Adrenal gland (tissue), 19 donors: ENCODE measurements around the gene KDR. TPM values are rescaled to one million over a fixed set of nuclear protein-coding genes. Genes with fewer than 3 reads are reported as not detected.
A peak's percentile ranks its signal among the peaks of the same experiment; 100 is the strongest.

ENCODE experiments used
- DNase-seq, 7 donors: peaks; one replicate each; pipeline ENCODE4 v3.0.0-alpha.2; 2019 to 2020
- H3K27ac ChIP-seq, 5 donors: fragments of 200-600 bp; sonication (generic) in 4 of 5; 1 replicate in 3 of 5; 2 replicates in 2 of 5; pipeline versions ENCODE4 v1.5.1 to v1.8.0; 2016 to 2020; ENCODE audit warnings: mild to moderate bottlenecking in 1 of 5
- H3K27me3 ChIP-seq: fragments of 200-600 bp; 2 replicates; pipeline ENCODE4 v1.8.0; 2021
- H3K36me3 ChIP-seq, 2 donors: fragments of 200-600 bp; replicated peaks in 1 of 2; 1 replicate in 1 of 2; 2 replicates in 1 of 2; pipeline versions ENCODE4 v1.5.1 to v1.8.0; 2018 to 2022
- H3K4me1 ChIP-seq, 2 donors: fragments of 200-600 bp; replicated peaks in 1 of 2; 1 replicate in 1 of 2; 2 replicates in 1 of 2; pipeline versions ENCODE4 v1.5.1 to v1.8.0; 2018 to 2021
- H3K4me3 ChIP-seq, 4 donors: fragments of 200-600 bp; sonication (generic) in 3 of 4; one replicate each; pipeline ENCODE4 v1.5.1; 2016 to 2018
- H3K9me3 ChIP-seq, 3 donors: fragments of 200-600 bp; sonication (generic) in 1 of 3; replicated peaks in 1 of 3; 1 replicate in 2 of 3; 2 replicates in 1 of 3; pipeline versions ENCODE4 v1.5.1 to v1.8.0; 2016 to 2021
- POLR2A ChIP-seq, 2 donors: fragments of 450-650 bp; IDR thresholded peaks; one replicate each; pipeline ENCODE4 v1.6.1; 2017; ENCODE audit warnings: antibody characterized with exemption in 2 of 2, mild to moderate bottlenecking in 2 of 2, moderate library complexity in 1 of 2
- WGBS, 4 donors: extraction: QIAGEN DNeasy Blood & Tissue Kit in 2 of 4; methylation state at CpG; one replicate each; pipeline versions ENCODE4 v1.1.5 to v1.1.7; 2013 to 2017; 5-methylcytosine and 5-hydroxymethylcytosine counted together
- intact Hi-C, 2 donors: fragments of 100-400 bp; cut with DNase I; formaldehyde crosslinking; loops; one replicate each; pipeline versions ENCODE4 v1.14.1 to v1.15.0; 2022 to 2023
- long read RNA-seq, 10 donors: library from polyadenylated mRNA in 3 of 10; unstranded in 2 of 10; stranded (forward) in 1 of 10; transcript quantifications; one replicate each; pipeline ENCODE4 v2.0.0 and lab custom pipeline, GENCODE V29; 2021 to 2026
- polyA plus RNA-seq, 3 donors: library from polyadenylated mRNA; stranded (reverse); fragments of 200-250 nt in 2 of 3; fragments of 350-450 nt in 1 of 3; fragmentation: Illumina TruSeq in 1 of 3; extraction: RNeasy Lipid Tissue Mini Kit (QIAGEN cat#74804) in 1 of 3; gene quantifications; one replicate each; pipeline ENCODE4 v1.2.3, GENCODE V29; 2013 to 2014
- total RNA-seq, 9 donors: library from RNA; depleted of rRNA in 4 of 9; stranded (reverse); fragments of >200 nt in 4 of 9; fragments of 120-200 nt in 1 of 9; fragmentation: NEBNext Ultra II Directional in 1 of 9; extraction: Animal tissue kit (Norgen Biotek cat#: 25700) in 1 of 9; gene quantifications; one replicate each; pipeline versions ENCODE4 v1.1.0 to v1.2.4, GENCODE V29; 2013 to 2023
- TF ChIP-seq, protein P1 (sequence below), 6 experiments: fragments of 450-650 bp in 4 of 6; fragments of 200-600 bp in 2 of 6; sonication (generic) in 1 of 6; IDR thresholded peaks; 1 replicate in 5 of 6; 2 replicates in 1 of 6; pipeline versions ENCODE4 v1.5.1 to v1.8.0; 2016 to 2021; ENCODE audit warnings: antibody characterized with exemption in 6 of 6, mild to moderate bottlenecking in 2 of 6, moderate library complexity in 1 of 6
- donor health status: healthy with polysubstance abuse.
- donor health status: Bipolar disorder and iron deficiency.
- donor health status: DM: yes; HTN: yes; CAD: no.
- donor health status: DM: no; HTN: no; CAD: no.
- donor health status: DM: no; HTN: no; CAD: no.
- donor health status: DM: yes; HTN: yes; CAD: no.

KDR gene
- total RNA-seq = 10 to 100 TPM; 35.6 to 69.0 (median 40.1) TPM
- polyA plus RNA-seq = 10 to 100 TPM in 1 of 3 donors, 1 to 10 TPM in 2; 5.1 to 32.8 (median 8.8) TPM
- long read RNA-seq, donor 1, full-length matches to known transcripts = 2 of 2 reads
- long read RNA-seq, donor 1, partial matches to known transcripts = 0 of 2 reads
- long read RNA-seq, donor 1, other reads (novel, unspliced or antisense) = 0 of 2 reads
- long read RNA-seq, donor 2, full-length matches to known transcripts = 1 of 1 reads
- long read RNA-seq, donor 2, partial matches to known transcripts = 0 of 1 reads
- long read RNA-seq, donor 2, other reads (novel, unspliced or antisense) = 0 of 1 reads
- long read RNA-seq, donor 3, full-length matches to known transcripts = 2 of 2 reads
- long read RNA-seq, donor 3, partial matches to known transcripts = 0 of 2 reads
- long read RNA-seq, donor 3, other reads (novel, unspliced or antisense) = 0 of 2 reads
- long read RNA-seq, donor 4, full-length matches to known transcripts = 1 of 4 reads
- long read RNA-seq, donor 4, partial matches to known transcripts = 3 of 4 reads
- long read RNA-seq, donor 4, other reads (novel, unspliced or antisense) = 0 of 4 reads
- long read RNA-seq, donor 5, full-length matches to known transcripts = 11 of 18 reads
- long read RNA-seq, donor 5, partial matches to known transcripts = 7 of 18 reads
- long read RNA-seq, donor 5, other reads (novel, unspliced or antisense) = 0 of 18 reads
- long read RNA-seq, donor 6, partial matches to known transcripts = 7 of 8 reads
- long read RNA-seq, donor 6, other reads (novel, unspliced or antisense) = 1 of 8 reads
- long read RNA-seq, donor 7 = 0 reads
- long read RNA-seq, donor 8, full-length matches to known transcripts = 5 of 25 reads
- long read RNA-seq, donor 8, partial matches to known transcripts = 20 of 25 reads
- long read RNA-seq, donor 8, other reads (novel, unspliced or antisense) = 0 of 25 reads
- long read RNA-seq, donor 9, full-length matches to known transcripts = 5 of 5 reads
- long read RNA-seq, donor 9, partial matches to known transcripts = 0 of 5 reads
- long read RNA-seq, donor 9, other reads (novel, unspliced or antisense) = 0 of 5 reads
- long read RNA-seq, donor 10, partial matches to known transcripts = 27 of 28 reads
- long read RNA-seq, donor 10, other reads (novel, unspliced or antisense) = 0 of 28 reads

DNA sequence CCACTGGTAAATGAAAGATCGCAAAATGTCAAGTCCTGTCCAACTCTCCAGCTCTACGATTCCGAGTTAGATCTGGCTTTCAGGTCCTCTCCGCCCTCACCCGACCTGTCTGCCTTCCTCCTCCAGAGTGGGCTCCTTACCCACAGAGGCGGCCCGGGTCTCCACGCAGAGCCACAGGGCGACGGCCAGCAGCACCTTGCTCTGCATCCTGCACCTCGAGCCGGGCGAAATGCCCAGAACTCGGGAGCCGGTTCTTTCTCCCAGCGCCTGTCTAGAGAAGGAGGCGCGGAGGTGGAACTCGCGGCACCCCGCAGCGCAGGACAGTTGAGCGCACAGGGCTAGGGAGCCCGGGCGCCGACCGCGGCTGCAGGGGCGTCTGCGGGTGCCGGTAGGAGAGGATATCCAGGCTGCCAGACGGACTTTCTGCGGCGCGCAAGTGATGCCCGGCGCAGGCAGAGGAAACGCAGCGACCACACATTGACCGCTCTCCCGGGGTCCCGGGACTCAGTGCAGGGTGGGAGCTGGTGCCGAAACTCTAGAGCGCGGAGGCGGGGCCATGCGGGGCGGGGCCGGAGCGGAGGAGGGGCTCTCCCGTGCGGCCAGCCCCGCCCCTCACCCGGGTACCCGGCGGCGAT, at the start of gene KDR:
Gene KDR (minus strand): TSS at position 509 of the 635 bp plus-strand sequence. CDS start 302 bp downstream, at position 207.
- no peaks in the 10 kb centered on the region for H3K36me3 ChIP-seq
- H3K9me3 ChIP-seq = no peaks in the 10 kb centered on the region
- peak in 1 of 2 donors; percentile 45 for TF ChIP-seq POLR2A (IDR thresholded peaks at IDR 0.05)
- TF ChIP-seq, protein P1, sequence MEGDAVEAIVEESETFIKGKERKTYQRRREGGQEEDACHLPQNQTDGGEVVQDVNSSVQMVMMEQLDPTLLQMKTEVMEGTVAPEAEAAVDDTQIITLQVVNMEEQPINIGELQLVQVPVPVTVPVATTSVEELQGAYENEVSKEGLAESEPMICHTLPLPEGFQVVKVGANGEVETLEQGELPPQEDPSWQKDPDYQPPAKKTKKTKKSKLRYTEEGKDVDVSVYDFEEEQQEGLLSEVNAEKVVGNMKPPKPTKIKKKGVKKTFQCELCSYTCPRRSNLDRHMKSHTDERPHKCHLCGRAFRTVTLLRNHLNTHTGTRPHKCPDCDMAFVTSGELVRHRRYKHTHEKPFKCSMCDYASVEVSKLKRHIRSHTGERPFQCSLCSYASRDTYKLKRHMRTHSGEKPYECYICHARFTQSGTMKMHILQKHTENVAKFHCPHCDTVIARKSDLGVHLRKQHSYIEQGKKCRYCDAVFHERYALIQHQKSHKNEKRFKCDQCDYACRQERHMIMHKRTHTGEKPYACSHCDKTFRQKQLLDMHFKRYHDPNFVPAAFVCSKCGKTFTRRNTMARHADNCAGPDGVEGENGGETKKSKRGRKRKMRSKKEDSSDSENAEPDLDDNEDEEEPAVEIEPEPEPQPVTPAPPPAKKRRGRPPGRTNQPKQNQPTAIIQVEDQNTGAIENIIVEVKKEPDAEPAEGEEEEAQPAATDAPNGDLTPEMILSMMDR (IDR thresholded peaks at IDR 0.05) = no peak
- WGBS, 4 donors = 0 to 2% (median 1%) methylated on average over 5 to 57 of the region's 57 CpGs
- H3K27me3 ChIP-seq = peaks cover 16% of the 10 kb centered on the region
- peak within 1 kb of the TSS in 1 of 5 donors; percentile 62 for H3K27ac ChIP-seq
- intact Hi-C loops = no loop called here
- H3K4me3 ChIP-seq = peak within 1 kb of the TSS in 2 of 4 donors; percentile 14 to 48
- DNase-seq = peak in 4 of 7 donors; percentile 22 to 44 (median 31)
- H3K4me1 ChIP-seq = no peaks in the 10 kb centered on the region

DNA sequence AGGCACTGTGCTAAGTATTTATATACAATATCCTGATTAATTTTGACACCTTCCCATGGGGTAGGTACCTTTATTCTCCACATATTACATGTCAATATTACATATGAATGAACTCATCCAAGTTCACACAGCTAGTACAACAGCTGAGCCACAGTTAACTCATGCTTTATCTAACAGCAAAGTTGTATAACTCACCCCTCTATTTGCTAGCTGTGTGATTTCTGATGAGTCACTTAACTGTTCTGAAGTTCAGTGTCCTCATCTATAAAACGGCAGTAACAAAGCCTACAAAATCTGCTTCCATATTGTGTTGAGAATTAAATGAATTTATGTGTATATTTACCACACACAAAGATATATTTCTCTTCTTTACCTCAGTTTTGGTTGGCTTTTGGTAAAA, 48.2 kb upstream of the KDR start:
- Histone ChIP-seq H3K36me3 (no peaks in the 10 kb centered on the region), H3K4me1 (no peaks in the 10 kb centered on the region), H3K27ac (peak overlapping the region in 2 of 5 donors; percentile 10 to 59), H3K4me3 (no peak overlapping the region), H3K27me3 (no peaks in the 10 kb centered on the region), H3K9me3 (no peaks in the 10 kb centered on the region)
- TF ChIP-seq, protein P1 (IDR thresholded peaks at IDR 0.05) = no peak
- no peak for TF ChIP-seq POLR2A (IDR thresholded peaks at IDR 0.05)
- WGBS, 4 donors = 39 to 50% (median 46%) methylated on average over 1 of the region's 1 CpG
- intact Hi-C loops = no loop called here
- DNase-seq = no peak

DNA sequence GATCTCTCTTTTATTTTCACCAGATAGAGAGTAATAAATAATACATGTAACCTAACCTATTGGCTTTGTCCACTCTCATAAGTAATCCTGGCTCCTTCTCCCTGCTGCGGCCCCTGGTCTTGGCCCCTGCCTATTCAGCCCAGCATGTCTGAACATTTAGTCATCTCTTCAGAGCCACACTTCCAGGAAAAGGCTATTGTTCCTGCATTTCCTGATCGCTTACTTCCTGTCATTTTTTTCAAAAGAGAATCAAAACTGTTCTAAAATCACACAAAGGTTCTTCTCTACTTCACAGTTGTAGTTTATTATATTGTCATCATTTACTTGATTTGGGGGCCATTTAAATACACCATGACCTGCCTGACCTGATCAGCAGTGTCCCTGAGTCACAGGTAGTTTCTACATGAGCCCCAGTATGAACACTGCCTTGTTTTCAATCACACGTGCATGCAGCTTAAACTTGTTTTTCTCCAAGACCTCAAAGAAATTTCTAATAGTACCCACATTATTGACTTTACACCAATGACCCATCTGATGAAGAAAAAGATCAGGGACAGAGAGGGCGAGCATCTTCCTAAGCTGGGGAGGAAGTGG, 47.4 kb upstream of the KDR start:
- Histone ChIP-seq H3K4me1 (no peaks in the 10 kb centered on the region), H3K27ac (peak overlapping the region in 2 of 5 donors; percentile 10 to 59), H3K9me3 (no peaks in the 10 kb centered on the region), H3K27me3 (no peaks in the 10 kb centered on the region), H3K4me3 (no peak overlapping the region), H3K36me3 (no peaks in the 10 kb centered on the region)
- WGBS, 4 donors = 67 to 78% (median 69%) methylated on average over 4 of the region's 4 CpGs
- intact Hi-C loops = no loop called here
- peak in 3 of 7 donors; percentile 20 to 61 (median 30) for DNase-seq
- no peak for TF ChIP-seq POLR2A (IDR thresholded peaks at IDR 0.05)
- TF ChIP-seq, protein P1 (IDR thresholded peaks at IDR 0.05) = no peak
